GM19239 (cell line): ENCODE measurements around the gene PGLYRP4.

Experiments used
- DNase-seq: peaks from one replicate; pipeline ENCODE4 v3.0.0; 2011; ENCODE audit warnings: low spot score; ENCODE audit not compliant: insufficient read length
- FAIRE-seq: peaks from 2 replicates; lab custom pipeline; 2011; peaks lifted over from hg19 to GRCh38; lab: Jason Lieb, UNC

The PGLYRP4 gene

GRCh38 chr1:153305682-153306081 lies 43.0 kb downstream of the PGLYRP4 start:
- DNase-seq: no peak
- no peak for FAIRE-seq

GRCh38 chr1:153302308-153302707 lies 46.3 kb downstream of the PGLYRP4 start:
- DNase-seq: no peak
- FAIRE-seq: no peak

GRCh38 chr1:153293851-153294250 lies 54.8 kb downstream of the PGLYRP4 start:
- FAIRE-seq (no peak), DNase-seq (no peak)

GRCh38 chr1:153293480-153293775 lies 55.2 kb downstream of the PGLYRP4 start:
- no peak for FAIRE-seq

GRCh38 chr1:153292740-153293479 lies 55.7 kb downstream of the PGLYRP4 start:
- FAIRE-seq (no peak), DNase-seq (no peak)

More at GRCh38 chr1:153293480-153293775, 55.2 kb downstream of the PGLYRP4 start:
- no peak for DNase-seq

- DNase-seq (no peak), FAIRE-seq (no peak)
Measured at GRCh38 chr1:153292185-153292584, 56.5 kb downstream of the PGLYRP4 start.

GRCh38 chr1:153291514-153291913 lies 57.1 kb downstream of the PGLYRP4 start:
- FAIRE-seq: no peak
- no peak for DNase-seq

GRCh38 chr1:153288634-153289275 lies 59.9 kb downstream of the PGLYRP4 start:
- DNase-seq (no peak), FAIRE-seq (no peak)
